SHP77 treated with DMSO at 0.1 percent for 48 hours (cell line): ENCODE measurements around the gene CTDSP1.

Experiments used
- DNase-seq: peaks from one replicate; lab custom pipeline; 2025; lab: John Stamatoyannopoulos, UW

The CTDSP1 gene, protein sequence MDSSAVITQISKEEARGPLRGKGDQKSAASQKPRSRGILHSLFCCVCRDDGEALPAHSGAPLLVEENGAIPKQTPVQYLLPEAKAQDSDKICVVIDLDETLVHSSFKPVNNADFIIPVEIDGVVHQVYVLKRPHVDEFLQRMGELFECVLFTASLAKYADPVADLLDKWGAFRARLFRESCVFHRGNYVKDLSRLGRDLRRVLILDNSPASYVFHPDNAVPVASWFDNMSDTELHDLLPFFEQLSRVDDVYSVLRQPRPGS

GRCh38 chr2:218399391-218400166 is at the start of gene CTDSP1:
TSS of gene CTDSP1 (plus strand) at chr2:218399868. CDS start at chr2:218400091, 223 bp downstream.
- peak; percentile 66 for DNase-seq

GRCh38 chr2:218354045-218354444 is 45.6 kb upstream of the CTDSP1 start:
- DNase-seq = no peak

- DNase-seq = no peak
Observed at GRCh38 chr2:218354850-218355443, 44.7 kb upstream of the CTDSP1 start.

- DNase-seq = no peak
Observed at GRCh38 chr2:218357236-218358177, 42.2 kb upstream of the CTDSP1 start.

GRCh38 chr2:218360453-218360852 is 39.2 kb upstream of the CTDSP1 start:
- no peak for DNase-seq

DNA sequence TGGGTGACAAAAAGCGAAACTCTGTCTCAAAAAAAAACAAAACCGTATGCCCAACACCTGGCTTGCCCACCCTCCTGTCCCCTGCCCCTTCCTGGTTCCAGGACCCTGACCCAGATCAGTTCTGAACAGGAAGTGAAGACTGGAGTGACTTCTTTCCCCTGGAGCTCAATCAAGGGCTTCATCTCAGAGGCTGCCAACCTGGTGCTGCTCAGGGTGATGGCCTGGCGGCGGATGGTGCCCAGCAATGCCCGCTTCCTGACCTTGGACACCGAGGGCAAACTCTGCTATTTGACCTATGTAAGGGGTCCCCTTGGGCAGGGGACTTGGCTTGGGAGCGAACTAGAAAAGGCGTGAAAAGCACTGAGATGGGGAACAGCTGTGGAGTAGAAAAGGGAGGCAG is 37.1 kb upstream of the CTDSP1 start:
- DNase-seq = no peak

GRCh38 chr2:218363736-218364135 is 35.9 kb upstream of the CTDSP1 start:
- no peak for DNase-seq

- no peak for DNase-seq
Observed at GRCh38 chr2:218364196-218364595, 35.5 kb upstream of the CTDSP1 start.

DNA sequence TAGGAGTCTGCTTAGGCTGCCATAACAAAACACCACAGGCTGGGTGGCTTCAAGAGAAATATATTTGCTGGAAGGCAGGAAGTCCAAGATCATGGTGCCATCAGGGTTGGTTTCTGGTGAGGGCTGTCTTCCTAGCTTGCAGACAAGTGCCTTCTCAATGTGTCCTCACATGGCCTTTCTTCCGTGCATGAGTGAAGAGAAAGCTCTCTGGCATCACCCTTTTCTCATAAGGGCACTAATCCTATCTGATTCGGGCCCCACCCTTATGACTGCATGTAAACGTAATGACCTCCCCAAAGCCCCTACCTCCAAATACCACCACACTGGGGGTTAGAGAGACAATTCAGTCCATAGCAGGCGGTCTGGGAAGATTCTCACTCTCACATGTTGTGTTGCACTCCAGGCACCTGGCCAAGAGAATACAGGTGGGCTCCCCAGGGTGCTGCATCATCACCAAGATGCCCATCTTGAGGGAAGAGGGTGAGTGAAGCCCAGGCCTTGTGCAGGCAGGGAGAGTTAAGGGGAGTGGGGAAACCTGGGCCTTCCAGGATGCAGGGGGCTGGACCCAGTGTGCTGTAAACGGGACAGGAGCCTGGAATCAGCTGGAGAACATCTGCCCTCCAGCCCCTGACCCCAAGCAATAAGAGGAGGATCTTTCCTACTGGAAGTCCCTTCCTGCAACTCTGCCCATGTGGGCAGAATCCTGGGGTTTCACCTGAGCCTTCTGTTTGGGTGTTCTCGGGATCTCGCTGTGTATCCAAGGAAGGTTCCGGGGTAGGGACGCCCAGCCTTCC is 32.9 kb upstream of the CTDSP1 start:
- DNase-seq = no peak

- DNase-seq = no peak
Observed at GRCh38 chr2:218367415-218368149, 32.1 kb upstream of the CTDSP1 start.

- no peak for DNase-seq
Observed at GRCh38 chr2:218368150-218368528, 31.5 kb upstream of the CTDSP1 start.

- no peak for DNase-seq
Observed at GRCh38 chr2:218368621-218369153, 31.0 kb upstream of the CTDSP1 start.

- peak; percentile 74 for DNase-seq
Observed at GRCh38 chr2:218369330-218369729, 30.3 kb upstream of the CTDSP1 start.

- no peak for DNase-seq
Observed at GRCh38 chr2:218370410-218371063, 29.1 kb upstream of the CTDSP1 start.

- no peak for DNase-seq
Observed at GRCh38 chr2:218371983-218372350, 27.7 kb upstream of the CTDSP1 start.

DNA sequence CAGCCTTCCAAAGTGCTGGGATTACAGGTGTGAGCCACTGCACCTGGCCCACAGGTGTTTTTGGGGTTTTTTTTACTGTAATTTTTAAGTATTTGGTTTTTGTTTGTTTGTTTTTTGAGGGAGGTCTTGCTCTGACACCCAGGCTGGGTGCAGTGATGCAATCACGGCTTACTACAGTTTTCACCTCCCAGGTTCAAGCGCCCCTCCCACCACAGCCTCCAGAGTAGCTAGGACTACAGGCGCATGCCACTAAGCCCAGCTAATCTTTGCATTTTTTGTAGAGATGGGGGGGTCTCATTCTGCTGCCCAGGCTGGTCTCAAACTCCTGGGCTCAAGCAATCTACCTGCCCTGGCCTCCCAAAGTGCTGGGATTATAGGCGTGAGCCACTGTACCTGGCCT is 24.9 kb upstream of the CTDSP1 start:
- DNase-seq = no peak

- no peak for DNase-seq
Observed at GRCh38 chr2:218375212-218375611, 24.5 kb upstream of the CTDSP1 start.

- DNase-seq = no peak
Observed at GRCh38 chr2:218378053-218378452, 21.6 kb upstream of the CTDSP1 start.

DNA sequence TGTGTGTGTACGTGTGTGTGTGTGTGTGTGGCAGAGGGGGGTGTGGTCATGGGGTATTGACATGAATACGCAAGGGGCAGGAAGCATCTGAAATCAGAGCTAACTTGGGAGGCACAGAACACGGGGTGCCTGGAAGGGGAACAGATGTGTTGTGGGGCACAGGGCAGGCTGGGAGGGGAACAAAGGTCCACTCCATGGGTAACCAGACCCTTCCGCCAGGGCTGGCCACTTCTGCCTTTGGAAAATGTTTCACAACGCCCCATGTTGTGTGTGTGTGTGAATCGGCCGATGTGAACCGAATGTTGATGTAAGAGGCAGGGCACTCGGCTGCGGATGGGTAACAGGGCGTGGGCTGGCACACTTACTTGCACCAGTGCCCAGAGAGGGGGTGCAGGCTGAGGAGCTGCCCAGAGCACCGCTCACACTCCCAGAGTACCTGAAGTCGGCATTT is 17.7 kb upstream of the CTDSP1 start, which contains the start of gene SLC11A1:
SLC11A1 (plus strand) TSS at position 358 of the 451 bp plus-strand sequence. CDS start 96 bp downstream, outside the sequence.
- DNase-seq = no peak

GRCh38 chr2:218382785-218383184 is 16.9 kb upstream of the CTDSP1 start:
- DNase-seq = no peak
